Measurements from ENCODE around the gene LTBP2.

The LTBP2 gene

DNA sequence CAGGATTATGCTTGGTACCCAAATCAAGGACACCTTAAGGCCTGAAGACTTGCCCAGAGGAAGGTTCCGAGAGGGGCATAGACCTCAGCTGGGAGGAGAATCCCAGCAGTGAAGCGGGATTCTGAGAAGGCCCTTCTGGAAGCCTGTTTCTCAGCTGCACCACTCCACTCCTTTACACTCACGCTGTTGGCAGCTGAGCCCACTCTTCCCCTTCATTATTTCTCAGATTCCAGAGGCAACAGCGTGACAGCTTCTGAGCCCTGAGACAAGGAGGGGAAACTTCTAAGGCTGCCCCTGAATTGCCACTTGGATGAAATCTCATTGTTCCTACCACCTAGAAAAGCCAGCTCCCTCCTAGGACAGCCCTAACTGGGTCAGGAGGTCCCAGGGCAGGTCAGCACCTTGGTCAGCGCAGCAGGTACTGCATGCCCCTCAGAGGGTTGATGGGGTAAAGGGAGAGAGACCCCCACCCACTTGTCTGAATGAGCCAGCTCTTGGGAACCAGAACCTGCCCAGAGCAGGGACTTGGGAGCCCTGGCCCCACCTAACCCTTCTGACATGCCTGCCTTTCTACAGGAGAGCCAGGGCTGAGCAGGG lies 64.6 kb downstream of the LTBP2 start:
- no peak for DNase-seq (ENCODE audit: low spot score)
- in situ Hi-C loops (cut with MboI; ENCODE audit: low pct_unique_long_range_greater_than_20kb, low sequenced_read_pairs, unreplicated experiment), result no loop called here
- TF ChIP-seq, protein P1, sequence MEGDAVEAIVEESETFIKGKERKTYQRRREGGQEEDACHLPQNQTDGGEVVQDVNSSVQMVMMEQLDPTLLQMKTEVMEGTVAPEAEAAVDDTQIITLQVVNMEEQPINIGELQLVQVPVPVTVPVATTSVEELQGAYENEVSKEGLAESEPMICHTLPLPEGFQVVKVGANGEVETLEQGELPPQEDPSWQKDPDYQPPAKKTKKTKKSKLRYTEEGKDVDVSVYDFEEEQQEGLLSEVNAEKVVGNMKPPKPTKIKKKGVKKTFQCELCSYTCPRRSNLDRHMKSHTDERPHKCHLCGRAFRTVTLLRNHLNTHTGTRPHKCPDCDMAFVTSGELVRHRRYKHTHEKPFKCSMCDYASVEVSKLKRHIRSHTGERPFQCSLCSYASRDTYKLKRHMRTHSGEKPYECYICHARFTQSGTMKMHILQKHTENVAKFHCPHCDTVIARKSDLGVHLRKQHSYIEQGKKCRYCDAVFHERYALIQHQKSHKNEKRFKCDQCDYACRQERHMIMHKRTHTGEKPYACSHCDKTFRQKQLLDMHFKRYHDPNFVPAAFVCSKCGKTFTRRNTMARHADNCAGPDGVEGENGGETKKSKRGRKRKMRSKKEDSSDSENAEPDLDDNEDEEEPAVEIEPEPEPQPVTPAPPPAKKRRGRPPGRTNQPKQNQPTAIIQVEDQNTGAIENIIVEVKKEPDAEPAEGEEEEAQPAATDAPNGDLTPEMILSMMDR (IDR thresholded peaks at IDR 0.05; ENCODE audit: extremely low read depth, insufficient read depth, missing control alignments), result no peak

DNA sequence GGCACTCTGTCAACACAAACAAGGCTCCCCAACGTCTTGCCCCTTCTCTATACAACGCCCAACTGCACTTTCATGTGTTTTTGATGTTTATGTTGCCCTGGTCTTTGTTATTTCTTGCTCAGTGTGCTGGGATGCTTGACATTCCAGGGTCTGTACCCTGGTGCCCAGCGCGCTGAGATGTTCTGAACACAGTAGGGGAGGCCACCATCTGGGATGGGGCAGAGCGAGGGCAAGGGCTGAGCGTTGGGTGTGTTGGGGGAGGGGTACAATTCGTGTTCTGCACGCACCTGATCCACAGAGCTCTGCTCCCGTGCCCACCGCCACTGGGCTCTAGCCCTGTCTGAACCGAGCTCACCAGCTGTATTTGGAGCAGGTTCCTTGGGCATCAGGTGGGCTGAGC lies 65.6 kb downstream of the LTBP2 start:
- in situ Hi-C loops (cut with MboI; ENCODE audit: low pct_unique_long_range_greater_than_20kb, low sequenced_read_pairs, unreplicated experiment), result no loop called here
- DNase-seq (ENCODE audit: low spot score), result no peak
- TF ChIP-seq, protein P1 (IDR thresholded peaks at IDR 0.05; ENCODE audit: extremely low read depth, insufficient read depth, missing control alignments), result no peak

DNA sequence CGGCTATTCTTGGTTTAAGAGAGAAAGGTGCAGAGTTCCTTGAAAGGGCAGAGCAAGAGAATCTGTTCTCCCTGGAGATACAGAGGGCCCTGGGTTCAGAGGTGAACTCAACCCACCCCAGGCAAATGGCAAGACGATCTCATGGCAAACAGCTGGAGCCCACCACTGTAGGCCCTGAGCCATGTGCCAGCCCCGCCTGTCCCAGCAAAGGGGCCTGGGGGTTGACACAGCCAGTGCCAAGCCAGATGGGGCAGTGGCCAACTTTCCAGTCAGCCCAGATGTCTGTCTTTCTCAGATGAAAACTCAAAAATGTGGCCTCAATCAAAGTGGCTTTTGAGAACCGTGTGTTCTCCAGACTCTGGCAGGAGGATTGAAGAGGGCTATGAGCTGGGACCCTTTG lies 66.7 kb downstream of the LTBP2 start:
- TF ChIP-seq, protein P1 (IDR thresholded peaks at IDR 0.05; ENCODE audit: extremely low read depth, insufficient read depth, missing control alignments), result no peak
- in situ Hi-C loops (cut with MboI; ENCODE audit: low pct_unique_long_range_greater_than_20kb, low sequenced_read_pairs, unreplicated experiment), result no loop called here
- no peak for DNase-seq (ENCODE audit: low spot score)

DNA sequence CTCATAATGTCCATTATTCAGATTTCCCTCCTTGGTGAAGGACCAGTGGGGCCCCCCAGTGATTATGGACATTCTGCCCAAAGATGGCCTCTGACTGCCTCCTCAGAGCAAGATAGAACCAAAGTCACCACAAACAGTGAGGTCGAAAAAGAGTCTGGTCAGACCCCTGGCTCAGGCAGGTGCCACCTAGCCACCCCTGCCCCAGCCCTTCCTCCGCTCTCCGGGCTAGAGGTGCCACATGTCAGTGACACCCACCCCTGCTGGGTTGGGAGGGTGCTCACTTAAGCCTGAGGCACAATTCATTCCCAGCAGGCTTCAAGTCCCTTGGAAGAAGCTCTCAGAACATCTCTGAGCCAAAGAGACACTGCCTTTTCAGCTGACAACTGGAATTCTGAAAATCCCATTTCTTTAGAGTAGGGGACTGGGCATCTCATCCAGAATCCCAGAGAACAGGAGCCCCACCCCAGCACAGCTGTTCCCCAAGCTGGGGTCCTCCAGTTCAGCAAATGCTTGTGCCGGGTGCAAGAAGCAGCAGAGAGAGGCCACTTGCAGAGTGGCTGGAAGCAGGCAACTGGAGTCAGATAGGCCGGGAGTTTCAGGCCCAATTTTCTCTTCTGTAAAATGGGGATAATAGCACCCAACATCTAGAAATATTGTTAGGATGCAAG lies 68.1 kb downstream of the LTBP2 start:
- in situ Hi-C loops (cut with MboI; ENCODE audit: low pct_unique_long_range_greater_than_20kb, low sequenced_read_pairs, unreplicated experiment), result no loop called here
- no peak for DNase-seq (ENCODE audit: low spot score)
- TF ChIP-seq, protein P1 (IDR thresholded peaks at IDR 0.05; ENCODE audit: extremely low read depth, insufficient read depth, missing control alignments), result no peak

DNA sequence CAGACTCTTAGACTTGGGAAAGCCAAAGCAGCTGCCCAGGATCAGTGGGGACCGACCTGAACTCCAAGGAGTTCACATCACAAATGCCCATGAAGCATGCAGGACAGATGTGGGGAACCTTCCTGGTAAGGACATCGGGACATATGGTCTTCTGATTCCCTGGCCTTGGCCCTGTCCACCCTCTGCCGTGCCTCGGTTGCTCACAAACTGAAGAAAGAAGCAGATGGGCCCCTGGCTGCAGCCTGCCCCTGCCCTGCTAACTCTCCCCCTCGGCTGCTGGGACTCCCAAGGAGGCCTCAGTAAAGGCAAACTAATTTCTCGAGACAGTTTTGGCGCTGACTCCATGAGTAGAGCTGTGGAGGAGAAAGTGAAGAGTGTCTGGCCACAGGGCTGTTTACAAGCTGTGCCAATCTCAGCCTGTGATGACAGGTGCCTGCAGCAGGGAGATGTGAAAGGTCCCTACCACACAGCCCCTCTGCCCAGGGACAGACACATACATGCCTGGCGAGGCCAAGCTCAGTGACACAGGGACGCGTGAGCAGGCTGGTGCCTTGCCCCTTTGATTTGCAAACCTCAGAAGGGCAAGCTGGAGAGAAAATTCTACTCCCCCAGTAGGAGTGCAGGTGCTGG lies 69.9 kb downstream of the LTBP2 start:
- TF ChIP-seq, protein P1 (IDR thresholded peaks at IDR 0.05; ENCODE audit: extremely low read depth, insufficient read depth, missing control alignments), result no peak
- in situ Hi-C loops (cut with MboI; ENCODE audit: low pct_unique_long_range_greater_than_20kb, low sequenced_read_pairs, unreplicated experiment), result no loop called here
- DNase-seq (ENCODE audit: low spot score), result no peak

DNA sequence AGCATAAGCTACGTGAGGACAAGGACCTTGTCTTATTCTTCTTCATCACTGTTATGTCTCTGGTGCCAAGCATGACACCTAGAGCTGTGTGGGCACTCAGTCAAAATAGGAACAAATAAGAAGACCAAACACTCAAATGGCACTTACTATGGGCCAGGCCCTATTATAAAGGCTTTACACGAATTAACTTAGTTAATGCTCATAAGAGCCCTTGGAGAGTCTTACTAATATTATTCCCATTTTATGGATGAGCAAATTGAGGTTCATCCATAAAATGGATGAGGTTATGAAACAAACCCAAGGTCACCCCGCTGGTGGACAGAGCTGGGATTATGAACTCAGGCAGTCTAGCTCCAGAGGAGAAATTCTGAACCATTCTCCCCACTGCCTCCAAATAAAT lies 70.8 kb downstream of the LTBP2 start:
- DNase-seq (ENCODE audit: low spot score), result no peak
- in situ Hi-C loops (cut with MboI; ENCODE audit: low pct_unique_long_range_greater_than_20kb, low sequenced_read_pairs, unreplicated experiment), result no loop called here
- TF ChIP-seq, protein P1 (IDR thresholded peaks at IDR 0.05; ENCODE audit: extremely low read depth, insufficient read depth, missing control alignments), result no peak
